C4-2B (cell line): ENCODE data around the gene ADAMTS9.

Experiments used
- H3K27ac ChIP-seq: fragments of 450-650 bp; 2 replicates; pipeline ENCODE4 v1.5.1; 2017
- ZFX ChIP-seq: fragments of 450-650 bp; IDR thresholded peaks from 2 replicates; pipeline ENCODE4 v1.6.1; 2017
- TF ChIP-seq, protein P1 (sequence below): fragments of 450-650 bp; conservative IDR thresholded peaks from 2 replicates; pipeline ENCODE4 v1.5.1; 2017; ENCODE audit warnings: mild to moderate bottlenecking

Gene ADAMTS9

DNA sequence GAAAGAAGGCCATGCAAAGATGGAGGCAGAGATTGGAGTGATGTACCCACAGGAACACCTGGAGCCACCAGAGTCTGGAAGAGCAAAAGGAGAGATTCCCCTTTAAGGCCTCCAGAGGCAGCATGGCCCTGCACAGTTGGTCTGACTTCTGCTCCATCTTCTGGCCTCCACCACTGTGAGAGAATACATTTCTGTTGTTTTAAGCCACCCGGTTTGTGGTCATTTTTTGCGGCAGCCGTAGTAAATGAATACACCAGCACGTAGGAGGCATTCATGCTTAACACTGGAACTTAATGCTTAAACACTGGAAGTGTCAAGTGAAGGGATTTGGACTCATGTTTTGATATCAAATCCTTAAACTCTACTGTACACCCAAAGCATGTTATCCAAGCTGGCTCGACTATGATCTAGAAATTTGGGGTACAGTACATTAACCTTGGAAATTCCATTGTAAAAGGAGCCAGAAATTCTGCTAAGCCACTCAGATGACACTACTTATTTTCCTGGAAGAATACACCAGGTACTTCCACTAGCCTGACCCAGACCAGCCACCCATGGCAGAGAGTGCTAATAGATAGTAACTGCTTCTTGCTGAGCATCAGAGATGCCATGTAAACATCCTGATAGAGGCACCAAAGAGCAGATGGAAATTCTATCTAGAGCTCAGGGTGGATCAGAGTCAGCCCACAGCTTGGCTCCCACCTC is 190.9 kb downstream of the ADAMTS9 start:
- H3K27ac ChIP-seq: no peak overlapping the region
- TF ChIP-seq, protein P1, sequence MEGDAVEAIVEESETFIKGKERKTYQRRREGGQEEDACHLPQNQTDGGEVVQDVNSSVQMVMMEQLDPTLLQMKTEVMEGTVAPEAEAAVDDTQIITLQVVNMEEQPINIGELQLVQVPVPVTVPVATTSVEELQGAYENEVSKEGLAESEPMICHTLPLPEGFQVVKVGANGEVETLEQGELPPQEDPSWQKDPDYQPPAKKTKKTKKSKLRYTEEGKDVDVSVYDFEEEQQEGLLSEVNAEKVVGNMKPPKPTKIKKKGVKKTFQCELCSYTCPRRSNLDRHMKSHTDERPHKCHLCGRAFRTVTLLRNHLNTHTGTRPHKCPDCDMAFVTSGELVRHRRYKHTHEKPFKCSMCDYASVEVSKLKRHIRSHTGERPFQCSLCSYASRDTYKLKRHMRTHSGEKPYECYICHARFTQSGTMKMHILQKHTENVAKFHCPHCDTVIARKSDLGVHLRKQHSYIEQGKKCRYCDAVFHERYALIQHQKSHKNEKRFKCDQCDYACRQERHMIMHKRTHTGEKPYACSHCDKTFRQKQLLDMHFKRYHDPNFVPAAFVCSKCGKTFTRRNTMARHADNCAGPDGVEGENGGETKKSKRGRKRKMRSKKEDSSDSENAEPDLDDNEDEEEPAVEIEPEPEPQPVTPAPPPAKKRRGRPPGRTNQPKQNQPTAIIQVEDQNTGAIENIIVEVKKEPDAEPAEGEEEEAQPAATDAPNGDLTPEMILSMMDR: no peak

DNA sequence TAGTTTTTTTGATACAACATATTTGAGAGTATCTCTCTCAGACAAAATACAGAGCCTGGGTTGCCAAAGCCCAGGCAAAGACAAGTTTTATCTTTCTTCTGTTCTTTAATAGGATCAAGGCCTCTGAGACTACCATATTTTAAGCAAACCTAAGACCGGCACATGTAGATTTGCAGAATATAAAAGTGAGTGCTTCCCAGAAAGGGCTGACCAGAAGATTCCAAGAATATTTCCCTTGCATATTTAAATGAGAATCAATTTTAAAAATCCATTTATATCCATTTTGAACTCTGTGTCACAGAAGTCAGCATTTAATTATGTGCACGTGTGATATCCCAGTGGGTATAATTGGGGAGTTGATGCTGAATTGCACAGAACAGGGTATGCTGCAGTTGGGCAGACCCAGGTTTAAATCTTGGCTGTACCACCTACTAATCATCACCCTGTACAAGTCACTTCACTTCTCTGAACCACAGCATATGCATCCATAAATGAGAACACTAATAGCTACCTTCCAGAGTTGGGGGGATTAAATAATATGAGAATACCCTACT is 191.9 kb downstream of the ADAMTS9 start:
- H3K27ac ChIP-seq: no peak overlapping the region
- TF ChIP-seq, protein P1: no peak
- no peak for TF ChIP-seq ZFX

DNA sequence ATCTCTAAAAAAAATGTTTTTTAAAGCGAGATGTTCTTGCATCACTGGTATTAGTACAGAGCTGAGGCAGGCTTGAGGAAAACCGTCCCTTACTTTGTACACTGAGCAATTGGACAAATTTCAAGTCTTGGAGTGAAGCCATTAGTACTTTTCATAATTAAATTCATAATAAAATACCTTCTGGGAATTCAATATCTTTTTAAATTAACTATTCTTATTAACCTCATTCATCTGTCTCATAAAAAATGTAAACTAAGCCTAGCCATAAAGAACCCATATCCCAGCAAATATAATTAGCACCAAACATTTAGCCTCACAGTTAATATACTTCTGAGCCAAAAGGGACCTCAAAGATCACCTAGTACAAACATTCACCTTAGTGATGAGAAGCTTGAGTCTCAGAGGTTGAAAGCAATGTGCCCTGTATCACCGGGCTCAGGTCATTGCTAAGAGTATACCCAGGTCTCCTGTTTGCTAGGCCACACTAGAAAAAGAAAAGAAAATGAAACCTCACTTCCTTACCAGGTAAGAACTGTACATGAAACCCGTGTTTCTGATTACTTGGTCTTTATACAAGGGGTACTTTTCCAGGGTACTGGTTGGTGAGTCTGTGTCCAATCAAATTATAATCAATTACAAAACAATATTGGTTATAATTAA is 192.5 kb downstream of the ADAMTS9 start:
- TF ChIP-seq, protein P1: no peak
- TF ChIP-seq ZFX: no peak

DNA sequence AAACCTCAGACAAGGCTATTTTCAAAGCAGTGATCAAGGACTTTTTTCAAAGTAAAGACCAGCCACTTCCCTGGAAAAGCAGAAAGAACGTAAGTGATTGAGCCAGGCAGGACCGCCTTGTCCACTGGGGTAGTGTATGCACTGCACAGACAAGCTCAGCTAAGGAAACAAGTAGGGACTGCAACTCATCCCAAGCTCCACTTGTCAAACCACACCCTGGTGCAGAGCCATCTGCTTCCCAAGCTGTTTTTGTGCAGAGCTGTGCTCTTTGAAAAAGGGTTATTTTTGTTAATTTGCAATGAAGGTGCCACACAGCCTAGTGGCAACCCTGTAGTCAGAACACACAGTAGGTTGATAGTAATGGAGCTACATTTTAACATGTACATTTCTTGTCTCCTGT is 193.3 kb downstream of the ADAMTS9 start:
- no peak overlapping the region for H3K27ac ChIP-seq
- TF ChIP-seq, protein P1: no peak
- no peak for TF ChIP-seq ZFX

More for the DNA sequence above, 192.5 kb downstream of the ADAMTS9 start:
- no peak overlapping the region for H3K27ac ChIP-seq

DNA sequence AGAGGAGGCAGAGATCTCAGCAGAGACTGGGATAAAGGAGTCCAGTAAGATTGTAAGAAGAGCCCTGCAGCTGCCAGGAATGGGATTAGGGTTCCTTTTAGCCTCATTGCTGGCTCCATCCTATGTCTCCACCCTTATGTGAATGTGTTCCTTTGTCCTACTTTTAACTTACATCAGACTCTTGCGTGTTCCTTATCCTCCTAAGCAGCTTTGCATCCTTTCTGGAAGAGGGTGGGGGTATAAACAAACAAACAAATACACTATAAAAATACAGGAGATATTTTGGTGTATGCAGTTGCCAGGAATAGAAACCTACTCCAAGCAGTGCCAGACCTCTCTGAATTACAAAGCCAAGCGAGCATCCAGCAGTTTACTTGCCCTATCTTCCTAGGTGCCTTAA is 194.7 kb downstream of the ADAMTS9 start:
- no peak for TF ChIP-seq ZFX
- TF ChIP-seq, protein P1: no peak
- no peak overlapping the region for H3K27ac ChIP-seq

DNA sequence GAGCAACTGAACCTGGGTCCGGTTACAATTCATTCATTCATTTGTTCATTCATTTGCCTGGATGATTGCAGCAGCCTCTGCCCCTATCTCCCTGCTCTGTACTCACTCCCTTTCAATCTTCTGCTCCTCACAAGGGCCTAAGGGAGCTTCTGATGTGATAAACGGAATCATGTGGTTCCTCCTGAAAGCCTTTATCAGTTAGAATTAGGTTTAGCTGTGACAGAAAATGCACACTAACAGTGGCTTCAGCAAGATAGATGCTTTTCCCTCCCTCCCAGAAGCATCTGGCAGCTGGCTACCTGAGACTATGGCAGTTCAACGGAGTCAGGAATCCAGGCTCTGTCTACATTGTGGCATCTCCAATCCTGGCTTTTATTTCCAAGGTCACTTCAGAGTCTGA is 196.0 kb downstream of the ADAMTS9 start:
- H3K27ac ChIP-seq: no peak overlapping the region
- no peak for TF ChIP-seq ZFX
- TF ChIP-seq, protein P1: no peak

DNA sequence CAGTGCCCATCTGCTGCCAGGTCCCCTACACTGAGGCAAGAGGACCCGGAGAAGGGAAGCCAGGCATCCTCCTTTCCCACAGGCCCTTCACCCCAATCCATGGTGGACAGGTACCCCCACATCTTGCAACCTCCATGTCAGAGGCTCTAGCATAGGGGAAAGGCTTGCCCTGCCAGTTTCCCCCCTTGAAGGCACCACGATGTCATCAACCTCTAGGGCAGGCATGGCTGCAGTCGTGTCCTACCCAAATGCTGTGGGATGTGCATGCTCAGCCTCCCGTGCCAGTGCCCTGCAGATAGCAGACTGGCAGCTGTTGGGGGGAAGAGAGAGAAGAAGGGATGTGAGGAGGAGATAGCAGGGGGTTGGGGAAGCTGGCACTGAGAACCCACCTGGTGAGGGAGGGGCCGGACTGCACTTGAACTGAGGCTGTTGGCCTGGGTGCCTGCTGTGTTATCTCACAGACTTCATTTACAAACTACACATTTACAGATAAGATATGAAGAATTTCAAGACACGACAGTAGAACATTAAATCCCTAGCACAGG is 197.5 kb downstream of the ADAMTS9 start:
- TF ChIP-seq, protein P1: no peak

More for the DNA sequence above, 197.5 kb downstream of the ADAMTS9 start:
- no peak overlapping the region for H3K27ac ChIP-seq
